ENCODE results near the gene PRDM16.

The PRDM16 gene

DNA sequence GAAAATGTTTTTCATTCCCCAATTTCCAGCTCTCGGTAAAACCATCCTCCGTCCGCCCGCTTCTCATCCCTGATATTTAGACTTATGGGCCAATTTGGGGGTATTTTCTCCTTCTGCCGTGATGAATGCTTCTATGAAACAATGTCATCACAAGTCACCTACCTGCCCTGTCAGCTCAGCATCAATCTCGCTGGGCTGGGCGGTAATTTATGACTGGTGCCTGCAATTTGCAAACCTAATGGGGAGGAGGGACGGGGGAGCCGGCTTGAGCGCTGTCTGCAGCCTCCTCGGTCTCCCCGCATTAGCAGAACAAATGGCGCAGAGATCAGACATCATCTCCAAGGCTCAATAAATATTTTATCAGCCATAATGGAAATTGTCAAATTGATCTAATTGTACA, 72.1 kb downstream of the PRDM16 start:
- no peak for DNase-seq (ENCODE audit: low read depth)

GRCh38 chr1:3141836-3142235, 72.8 kb downstream of the PRDM16 start:
- DNase-seq (ENCODE audit: low read depth), result no peak

GRCh38 chr1:3142236-3142635, 73.2 kb downstream of the PRDM16 start:
- DNase-seq (ENCODE audit: low read depth), result no peak

DNA sequence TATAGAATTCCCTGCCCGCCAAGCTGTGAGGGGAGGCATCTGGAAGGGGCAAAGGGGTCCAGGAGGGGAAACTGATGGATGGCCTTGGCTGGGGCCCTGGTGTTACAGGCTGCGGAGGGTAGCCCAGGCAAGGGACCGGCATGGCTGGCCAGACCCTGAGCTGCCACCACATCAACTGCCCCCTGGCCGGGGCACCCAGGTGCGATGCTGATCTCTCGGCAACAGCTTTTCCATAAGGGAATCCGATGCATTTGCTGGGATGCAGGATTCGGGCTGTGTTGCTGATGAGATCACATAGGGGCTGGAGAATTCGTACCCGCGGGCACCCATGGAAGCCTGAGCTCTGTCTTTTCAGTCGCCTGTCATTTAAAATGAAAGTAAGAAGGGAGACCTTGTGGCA, 73.7 kb downstream of the PRDM16 start:
- DNase-seq (ENCODE audit: low read depth), result no peak

- DNase-seq (ENCODE audit: low read depth), result no peak
Observed at GRCh38 chr1:3145532-3146325, 76.7 kb downstream of the PRDM16 start.

DNA sequence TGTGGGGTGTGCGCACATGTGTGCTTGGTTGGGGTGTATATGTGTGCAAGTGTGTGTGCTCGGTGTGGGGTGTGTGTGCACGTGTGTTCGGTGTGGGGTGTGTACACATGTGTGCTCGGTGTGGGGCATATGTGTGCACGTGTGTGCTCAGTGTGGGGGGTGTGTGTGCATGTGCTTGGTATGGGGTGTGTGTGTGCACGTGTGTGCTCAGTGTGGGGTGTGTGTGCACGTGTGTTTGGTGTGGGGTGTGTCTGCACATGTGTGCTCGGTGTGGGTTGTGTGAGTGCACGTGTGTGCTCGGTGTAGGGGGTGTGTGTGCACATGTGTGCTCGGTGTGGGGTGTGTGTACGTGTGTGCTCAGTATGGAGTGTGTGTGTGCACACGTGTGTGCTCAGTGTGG, 77.5 kb downstream of the PRDM16 start:
- DNase-seq (ENCODE audit: low read depth), result no peak

DNA sequence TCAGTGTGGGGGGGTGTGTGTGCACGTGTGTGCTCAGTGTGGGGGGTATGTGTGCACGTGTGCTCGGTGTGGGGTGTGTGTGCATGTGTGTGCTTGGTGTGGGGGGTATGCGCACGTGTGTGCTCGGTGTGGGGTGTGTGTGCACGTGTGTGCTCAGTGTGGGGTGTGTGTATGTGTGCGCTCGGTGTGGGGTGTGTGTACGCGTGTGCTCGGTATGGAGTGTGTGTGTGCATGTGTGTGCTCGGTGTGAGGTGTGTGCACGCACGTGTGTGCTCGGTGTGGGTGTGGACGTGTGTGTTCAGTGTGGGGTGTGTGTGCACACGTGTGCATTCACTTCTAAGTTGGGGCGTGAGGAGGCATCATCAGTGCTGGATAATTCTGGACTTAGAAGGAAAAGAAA, 77.9 kb downstream of the PRDM16 start:
- DNase-seq (ENCODE audit: low read depth), result no peak

- DNase-seq (ENCODE audit: low read depth), result no peak
Observed at GRCh38 chr1:3148171-3148570, 79.2 kb downstream of the PRDM16 start.

DNA sequence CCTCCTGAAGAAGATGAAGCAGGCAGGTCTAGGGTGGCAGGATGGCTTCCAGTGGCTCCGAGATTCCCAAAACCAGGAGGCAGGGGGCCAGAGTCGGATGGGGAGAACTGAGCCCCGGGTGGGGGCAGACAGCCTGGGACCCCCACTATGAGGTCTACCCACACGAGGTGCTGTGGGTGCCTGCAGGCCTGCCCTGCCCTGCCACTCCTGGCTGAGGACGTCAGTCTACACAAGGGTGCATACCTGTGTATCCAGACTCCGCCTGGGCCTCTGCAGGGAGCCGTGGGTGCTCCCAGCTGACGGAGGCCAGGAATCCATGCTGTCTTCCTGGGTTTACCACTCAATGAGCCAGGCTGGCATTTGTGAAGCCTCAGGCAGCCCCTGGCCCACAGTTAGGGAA, 80.3 kb downstream of the PRDM16 start:
- no peak for DNase-seq (ENCODE audit: low read depth)

- DNase-seq (ENCODE audit: low read depth), result no peak
Observed at GRCh38 chr1:3151456-3151855, 82.5 kb downstream of the PRDM16 start.

- no peak for DNase-seq (ENCODE audit: low read depth)
Observed at GRCh38 chr1:3152143-3152542, 83.1 kb downstream of the PRDM16 start.

DNA sequence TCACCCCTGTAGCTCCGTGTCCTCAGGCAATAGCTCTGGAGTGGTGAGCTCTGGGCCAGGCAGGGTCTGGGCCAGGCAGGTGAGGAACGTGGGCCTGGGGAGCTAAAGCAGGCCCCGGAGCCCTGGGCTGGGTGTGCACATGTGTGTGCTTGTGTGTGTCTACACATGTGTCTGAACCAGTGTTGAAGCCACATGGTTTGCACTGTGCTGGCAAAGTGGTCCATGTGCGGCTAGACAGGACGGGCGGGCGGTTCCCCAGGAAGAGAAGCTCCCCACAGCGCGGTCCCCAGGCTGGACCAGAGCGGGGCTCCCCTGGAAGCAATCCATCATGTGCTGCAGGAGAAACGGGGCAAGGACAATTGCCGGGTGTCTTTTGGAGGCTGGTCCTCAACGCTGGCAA, 84.2 kb downstream of the PRDM16 start:
- no peak for DNase-seq (ENCODE audit: low read depth)

GRCh38 chr1:3153902-3154795, 85.1 kb downstream of the PRDM16 start:
- no peak for DNase-seq (ENCODE audit: low read depth)

DNA sequence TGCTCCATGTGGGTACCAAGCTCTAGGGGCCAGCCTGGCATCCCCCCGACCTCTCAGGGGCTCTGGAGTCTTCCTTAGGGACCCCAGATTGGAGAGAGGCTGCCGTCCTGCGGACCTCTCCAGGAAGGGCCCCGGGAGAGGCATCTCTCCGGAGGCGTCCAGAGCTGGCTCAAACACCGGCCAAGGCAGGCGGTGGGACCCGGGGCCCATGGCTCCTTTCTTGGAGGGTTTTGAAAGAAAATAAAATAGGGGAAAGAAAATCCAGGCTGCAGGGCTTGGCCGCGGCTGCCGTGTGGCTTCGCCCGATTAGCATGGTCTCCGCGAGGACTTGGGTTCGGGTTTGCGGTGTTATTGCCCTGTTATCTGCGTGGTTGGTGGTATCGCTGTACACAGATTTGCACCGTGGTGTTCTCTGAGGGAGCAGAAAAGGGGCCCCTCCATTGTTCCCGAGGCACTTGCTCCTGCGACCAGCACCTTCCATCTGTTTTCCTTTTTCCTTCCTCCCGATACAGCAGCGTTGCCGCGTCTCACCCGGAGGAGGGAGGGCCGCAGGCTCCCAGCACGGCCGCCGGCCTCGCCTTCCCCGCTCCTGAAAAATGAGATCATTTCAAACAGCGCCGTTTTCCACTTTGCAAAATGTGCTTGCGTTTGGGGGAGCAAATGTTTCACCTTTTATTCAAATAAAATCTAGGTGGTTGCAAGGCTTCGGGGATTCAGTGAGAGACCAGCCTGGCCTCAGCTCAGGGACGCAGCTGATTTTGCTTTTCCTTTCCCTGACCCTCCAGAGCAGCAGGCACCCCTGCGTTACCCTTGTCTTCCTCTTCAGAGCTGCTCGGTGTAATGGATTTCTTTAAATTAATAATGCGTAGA, 86.3 kb downstream of the PRDM16 start:
- no peak for DNase-seq (ENCODE audit: low read depth)

- no peak for DNase-seq (ENCODE audit: low read depth)
Observed at GRCh38 chr1:3155926-3156220, 86.9 kb downstream of the PRDM16 start.

DNA sequence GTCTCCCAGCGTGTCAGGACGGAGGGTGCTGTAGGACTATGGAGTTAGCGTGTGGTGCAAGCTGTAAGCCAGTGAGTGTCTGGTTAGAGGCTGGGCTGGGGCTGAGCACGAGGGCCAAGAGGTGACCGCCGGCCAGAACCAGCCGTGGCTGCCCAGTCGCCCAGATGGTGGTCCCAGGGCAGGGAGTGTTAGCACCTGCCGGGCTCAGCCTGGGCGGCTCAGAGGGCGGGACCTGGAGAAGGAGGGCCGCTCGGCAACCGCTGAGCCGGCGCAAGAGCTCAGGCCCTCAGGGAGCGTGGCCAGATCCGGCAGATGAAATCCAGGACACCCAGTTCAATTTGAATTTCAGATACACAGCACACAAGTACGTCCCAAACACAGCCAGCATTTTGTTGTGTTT, 87.9 kb downstream of the PRDM16 start:
- DNase-seq (ENCODE audit: low read depth), result no peak

GRCh38 chr1:3158347-3158746, 89.3 kb downstream of the PRDM16 start:
- no peak for DNase-seq (ENCODE audit: low read depth)

GRCh38 chr1:3159121-3159520, 90.1 kb downstream of the PRDM16 start:
- DNase-seq (ENCODE audit: low read depth), result no peak

- no peak for DNase-seq (ENCODE audit: low read depth)
Observed at GRCh38 chr1:3159996-3160395, 91.0 kb downstream of the PRDM16 start.

DNA sequence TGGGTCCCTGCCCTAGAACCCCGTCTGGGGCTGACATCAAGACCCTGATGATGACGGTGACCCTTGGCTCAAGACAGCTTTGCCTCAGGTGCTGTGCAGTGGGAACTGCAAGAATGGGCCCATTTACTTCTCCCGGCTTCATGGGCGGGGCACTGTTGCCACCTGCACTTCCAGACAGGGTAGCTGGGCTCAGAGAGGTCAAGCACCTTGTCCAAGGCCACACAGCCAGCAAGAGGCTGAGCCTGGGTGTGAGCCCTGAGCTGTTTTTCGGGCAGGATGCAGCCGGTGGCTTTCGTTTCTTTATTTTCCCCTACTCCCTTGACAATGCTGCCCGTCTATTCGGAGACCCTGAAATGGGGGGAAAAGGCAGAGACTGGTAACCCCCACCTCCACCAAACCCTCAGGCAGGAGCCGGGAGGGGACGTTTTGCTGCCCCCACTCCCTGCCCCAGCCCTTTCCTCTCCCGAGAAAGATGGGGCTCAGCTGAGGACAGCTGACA, 91.7 kb downstream of the PRDM16 start:
- DNase-seq (ENCODE audit: low read depth), result no peak

- DNase-seq (ENCODE audit: low read depth), result no peak
Observed at GRCh38 chr1:3161176-3161840, 92.3 kb downstream of the PRDM16 start.

All from fibroblast of the conjunctiva (primary cell).